Skeletal muscle cell (primary cell): ENCODE results near the gene C14orf180.

Experiments
- DNase-seq: peaks from one replicate; pipeline ENCODE4 v3.0.0-alpha.2; 2010; ENCODE audit warnings: low read depth
- H3K4me3 ChIP-seq: 2 replicates; pipeline ENCODE4 v1.5.1; 2011; ENCODE audit warnings: low read depth, mild to moderate bottlenecking, control low read depth, low read length, moderate library complexity

The C14orf180 gene

DNA sequence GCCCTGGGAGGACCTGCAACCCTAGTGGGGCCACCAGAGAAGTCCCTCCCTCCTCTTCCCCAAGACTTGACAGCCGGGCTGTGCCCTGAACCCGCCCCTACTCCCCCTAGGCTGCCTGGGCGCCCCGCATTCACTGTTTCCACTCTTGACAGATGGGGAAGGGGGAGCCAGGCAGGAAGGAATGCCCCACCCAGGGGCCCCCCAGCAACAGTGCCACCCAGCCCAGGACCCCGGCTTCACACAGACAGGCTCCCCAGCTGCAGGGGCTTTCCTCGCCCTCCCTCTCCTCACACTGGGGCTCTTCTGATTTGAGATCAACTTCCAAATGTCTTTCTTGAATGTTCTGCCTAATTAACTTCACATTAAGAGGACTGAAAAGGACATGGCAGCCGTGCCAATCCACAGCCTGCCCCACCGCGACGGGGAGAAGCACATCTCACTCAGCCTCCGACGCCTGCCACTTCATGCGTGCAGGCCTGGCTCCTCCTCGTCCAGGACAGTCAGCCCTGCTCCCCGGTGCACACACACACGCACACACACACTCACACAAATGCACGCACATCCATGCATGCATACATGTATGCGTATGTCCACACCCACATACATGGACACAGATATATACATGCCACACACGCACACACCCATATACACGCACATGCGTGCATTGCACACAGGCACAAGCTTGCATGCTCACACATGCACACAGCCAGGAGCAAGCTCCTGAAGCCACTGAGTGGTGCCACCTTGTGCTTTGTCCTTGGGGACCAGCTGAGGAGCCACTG lies 19.6 kb upstream of the C14orf180 start:
- no peak for DNase-seq
- H3K4me3 ChIP-seq, result no peak overlapping the region

DNA sequence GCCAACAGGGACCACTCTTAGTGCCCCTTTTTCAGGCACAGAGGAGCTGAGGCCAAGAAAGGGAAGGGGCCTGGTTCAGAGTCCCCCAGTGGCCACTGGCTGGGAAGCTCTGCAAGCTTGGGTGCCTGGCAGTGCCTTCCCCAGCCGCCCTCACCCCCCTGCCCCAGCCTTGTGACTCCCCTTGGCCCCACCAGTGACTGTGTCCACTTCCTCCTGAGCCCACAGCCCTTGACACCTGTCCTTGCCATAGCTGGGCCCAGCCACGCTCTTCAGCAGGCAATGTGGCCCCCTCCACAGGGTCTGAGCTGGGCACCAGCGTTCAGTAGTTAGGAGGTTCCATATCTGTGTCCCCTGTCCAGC lies 19.0 kb upstream of the C14orf180 start:
- no peak for DNase-seq
- H3K4me3 ChIP-seq, result no peak overlapping the region

DNA sequence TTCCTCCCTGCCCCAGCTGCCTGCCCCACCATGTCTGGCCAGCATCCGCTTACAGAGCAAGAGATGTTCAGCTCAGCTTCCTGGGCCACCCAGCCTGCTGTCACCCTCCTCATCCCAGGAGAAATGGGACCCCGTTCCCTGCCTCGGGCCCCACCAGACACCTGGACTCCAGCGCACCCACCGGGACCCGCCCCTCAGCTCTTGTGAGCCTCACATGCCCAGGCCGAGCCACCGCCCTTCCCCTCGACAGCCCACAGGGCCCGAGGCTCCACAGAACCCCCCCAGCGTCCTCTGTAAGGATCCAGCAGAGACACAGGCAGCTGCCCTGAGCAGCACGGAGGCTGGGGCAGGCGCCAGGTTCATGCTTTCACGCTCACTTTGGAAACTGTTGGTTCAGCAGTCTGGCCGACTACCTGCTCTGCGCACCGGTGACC lies 18.4 kb upstream of the C14orf180 start:
- H3K4me3 ChIP-seq, result no peak overlapping the region

DNA sequence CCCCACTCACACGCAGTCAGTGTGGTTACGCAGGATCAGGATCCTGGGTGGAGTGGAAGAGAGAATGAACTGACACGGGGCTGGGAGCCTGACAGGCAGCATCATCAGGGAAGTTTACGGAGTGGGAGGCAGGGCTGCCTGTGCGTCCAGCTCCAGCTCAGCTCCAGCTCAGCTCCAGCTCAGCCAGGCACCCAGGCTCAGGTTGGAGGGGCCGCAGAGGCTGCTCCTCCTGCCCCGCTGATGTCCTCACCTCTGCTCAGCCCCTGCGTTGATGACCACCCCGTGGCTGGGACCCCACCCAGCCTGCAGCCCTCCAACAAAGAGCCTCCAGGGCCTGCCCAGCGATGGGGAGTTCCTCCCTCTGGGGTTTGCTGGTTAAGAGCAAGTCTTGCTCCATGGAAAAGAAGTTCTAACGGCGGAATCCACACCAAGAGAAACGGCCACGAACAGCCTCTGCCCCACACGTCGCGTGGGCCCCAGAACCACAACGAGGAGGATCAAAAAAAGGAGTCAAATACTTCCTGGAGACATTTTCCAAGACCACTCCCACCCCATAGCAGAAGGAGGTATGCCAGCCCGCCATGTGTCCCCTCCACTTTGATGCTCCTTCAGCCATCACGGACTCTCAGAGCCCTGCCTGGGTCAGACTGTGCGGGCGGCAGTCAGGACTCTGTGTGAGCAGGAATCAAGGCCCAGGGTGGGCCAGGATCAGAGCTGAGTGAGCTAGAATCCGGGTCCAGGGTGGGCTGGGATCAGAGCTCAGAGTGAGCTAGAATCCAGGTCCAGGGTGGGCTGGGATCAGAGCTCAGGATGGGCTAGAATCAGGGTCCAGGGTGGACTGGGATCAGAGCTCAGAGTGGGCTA lies 17.7 kb upstream of the C14orf180 start:
- H3K4me3 ChIP-seq, result no peak overlapping the region

More for the DNA sequence above, 18.4 kb upstream of the C14orf180 start:
- DNase-seq, result no peak

DNA sequence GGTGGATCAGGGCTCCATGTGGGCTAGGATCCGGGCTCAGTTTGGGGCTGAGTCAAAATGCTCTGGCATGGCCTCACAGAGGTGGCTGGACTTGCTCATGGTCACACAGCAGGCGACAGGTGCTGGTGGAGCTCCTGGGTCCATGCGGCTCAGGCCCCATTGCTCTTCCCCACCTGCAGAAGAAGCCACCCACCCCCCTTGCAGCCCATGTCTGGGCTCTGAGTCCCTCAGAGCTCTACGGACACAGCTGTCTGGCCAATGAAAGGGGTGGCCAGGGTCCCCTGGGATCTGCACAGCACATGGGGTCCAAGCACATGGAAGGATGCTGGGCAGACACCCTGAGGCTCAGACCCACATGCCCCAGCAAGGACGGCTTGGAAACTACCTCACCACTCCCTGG lies 17.0 kb upstream of the C14orf180 start:
- H3K4me3 ChIP-seq, result no peak overlapping the region
- DNase-seq, result no peak

More for the DNA sequence above, 17.7 kb upstream of the C14orf180 start:
- no peak for DNase-seq

DNA sequence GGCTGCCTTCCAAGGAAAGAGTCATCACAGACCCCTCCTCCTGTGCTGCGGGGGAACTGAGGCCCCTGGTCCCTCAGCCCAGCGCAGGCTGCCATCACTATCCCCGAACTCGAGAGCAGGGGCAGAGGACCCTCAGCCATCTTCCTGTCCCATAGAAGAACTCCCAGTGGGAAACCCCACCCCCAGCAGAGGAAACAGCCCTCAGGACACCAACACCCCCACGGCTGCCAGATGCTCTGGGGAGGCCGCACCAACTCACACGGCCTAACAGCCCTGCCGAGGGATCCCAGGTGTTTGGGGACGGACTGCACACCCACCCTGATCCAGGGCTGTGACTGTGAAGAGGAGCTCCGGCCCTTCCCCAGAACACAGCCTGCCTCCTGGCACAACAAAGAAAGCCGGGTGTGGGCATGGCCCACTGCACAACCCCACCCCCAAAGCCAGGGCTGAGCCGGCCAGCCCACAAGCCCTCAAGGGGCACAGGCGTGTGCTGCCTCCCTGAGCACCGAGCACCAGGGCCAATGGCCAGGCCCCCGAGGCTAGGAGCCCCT lies 16.3 kb upstream of the C14orf180 start:
- no peak overlapping the region for H3K4me3 ChIP-seq
- no peak for DNase-seq

DNA sequence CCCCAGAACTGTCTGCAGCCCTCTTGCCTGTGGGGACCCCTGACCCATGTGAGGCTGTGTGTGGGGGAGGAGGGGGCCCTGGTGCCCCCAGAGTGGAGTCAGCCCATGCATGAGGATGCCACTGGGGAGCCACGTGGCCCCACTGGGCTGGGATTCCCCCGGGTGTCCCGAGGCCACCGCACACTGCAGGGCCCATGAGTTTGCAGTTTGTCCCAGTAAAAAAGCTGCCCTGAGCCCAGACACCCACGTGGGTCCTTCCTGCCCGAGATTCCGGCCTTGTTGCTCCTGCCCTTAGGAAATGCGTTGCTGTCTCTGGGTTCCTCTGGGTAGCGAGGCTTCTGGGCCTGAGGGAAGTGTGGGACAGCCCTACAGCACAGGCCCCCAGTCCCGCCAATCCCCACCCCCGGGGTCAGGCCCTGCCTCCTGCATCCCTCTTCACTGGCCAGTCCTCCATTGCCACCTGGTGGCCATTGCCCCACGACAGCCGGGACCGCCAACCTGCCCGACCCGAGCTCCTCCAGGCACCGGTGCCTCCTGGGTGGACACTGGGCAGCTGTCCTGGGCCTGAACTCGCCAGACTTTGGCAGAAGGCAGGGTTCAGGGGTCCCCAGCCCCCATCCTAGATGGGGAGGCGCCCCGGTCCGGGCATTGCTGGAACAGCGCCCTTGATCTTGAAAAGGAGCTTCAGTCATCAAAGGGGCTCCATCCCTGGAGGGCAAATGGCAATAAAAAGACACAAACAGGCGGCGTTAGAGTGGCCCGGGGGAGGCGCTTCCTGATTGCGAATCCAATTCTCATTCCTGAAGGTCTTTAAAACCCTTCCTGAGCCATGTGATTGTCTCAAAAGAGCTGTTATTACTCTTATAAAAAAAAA lies 15.6 kb upstream of the C14orf180 start:
- no peak overlapping the region for H3K4me3 ChIP-seq
- DNase-seq, result no peak

DNA sequence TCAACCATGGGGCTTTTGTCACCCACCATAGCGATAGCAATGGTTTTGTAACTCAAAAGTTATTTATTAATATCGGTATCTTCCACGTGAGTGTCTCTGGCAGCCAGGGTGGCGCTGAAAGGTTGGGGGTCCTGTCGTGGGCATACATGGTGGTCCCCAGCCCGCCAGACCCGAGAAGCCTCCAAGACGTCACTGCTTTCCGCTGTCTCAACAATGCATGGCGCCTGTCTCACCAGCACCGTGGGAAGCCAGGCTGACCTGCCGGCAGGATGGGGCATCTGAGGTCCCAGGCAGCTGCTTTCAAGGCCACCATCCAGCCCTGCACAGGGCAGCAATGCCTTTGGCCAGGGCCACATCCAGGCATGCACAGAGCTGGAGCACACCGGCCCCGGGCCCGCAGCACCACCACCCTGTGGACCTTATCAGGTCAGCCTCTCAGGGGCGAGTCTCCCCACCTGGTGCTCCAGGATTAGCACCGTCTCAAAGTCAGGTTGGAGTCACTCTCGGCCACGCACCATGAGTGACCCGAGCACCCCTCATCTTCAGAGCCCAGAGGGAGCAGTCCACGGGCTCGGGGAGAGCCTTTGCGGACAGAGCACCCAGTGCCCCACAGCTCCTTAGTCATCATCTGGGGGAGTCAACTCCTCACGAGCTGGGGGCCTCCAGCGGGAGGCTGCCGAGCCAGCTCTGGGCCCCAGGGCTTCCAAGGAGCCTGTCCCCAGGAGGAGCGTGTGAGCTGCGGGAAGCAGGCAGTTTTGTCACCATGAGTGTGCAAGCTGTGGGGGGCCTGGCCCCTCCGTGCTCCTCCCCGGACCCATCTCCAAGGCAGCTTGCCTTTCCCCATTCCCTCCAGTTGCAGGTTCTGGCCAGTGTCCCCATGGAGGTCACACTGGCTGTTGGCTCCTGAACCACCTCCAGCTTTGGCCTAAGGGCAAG lies 14.6 kb upstream of the C14orf180 start:
- no peak overlapping the region for H3K4me3 ChIP-seq
- DNase-seq, result no peak

DNA sequence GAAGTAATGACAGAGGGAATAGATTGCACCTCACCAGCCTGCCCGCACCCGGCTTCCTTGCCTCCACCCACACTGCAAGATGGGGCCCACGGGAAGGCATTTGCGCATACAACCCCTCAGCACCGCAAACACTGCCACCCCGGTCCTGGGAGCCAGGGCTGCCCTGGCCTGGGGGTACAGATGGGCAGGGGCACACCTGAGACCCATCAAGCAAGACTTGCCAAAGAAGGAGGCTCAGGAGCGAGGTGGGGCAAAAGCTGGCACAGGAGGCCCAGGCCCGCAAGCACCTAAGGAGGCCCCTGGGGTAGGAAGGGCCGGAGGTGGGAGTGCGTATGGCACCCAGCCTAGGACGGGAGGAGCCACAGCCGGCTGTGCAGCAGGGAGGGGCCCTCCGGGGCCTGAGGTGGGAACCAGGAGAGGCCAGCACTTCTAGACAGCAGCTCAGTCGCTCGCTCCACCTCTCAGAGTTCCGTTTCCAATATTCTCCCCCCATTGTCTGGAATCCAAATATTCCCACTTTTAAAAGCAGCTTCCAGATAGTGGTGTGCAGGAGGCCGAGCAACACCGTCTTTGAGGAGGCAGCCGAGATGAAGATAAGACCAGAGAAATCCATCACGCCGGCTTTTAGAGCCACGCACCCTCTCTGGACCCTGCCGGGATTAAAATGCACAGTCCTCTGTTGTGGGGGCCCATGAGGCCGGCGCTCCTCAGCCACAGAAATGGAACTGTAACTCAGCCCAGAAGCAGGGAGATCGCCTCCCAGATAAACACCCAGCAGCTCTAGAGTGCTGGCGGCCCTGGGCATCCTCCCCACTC lies 12.2 kb upstream of the C14orf180 start:
- no peak overlapping the region for H3K4me3 ChIP-seq
- no peak for DNase-seq

DNA sequence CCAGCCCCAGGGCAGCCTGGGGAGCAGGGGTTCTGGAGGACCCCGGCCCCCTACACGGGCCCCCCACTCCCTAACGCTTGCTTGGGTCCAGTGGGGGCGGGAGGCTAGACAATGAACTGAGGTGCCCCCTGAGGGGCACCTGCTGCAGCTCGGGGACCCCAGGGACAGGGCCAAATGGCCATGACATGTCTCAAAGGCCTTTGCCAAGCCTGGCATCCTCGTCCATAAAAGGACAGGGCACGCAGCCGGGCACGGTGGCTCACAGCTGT lies 11.7 kb upstream of the C14orf180 start:
- DNase-seq, result no peak
- H3K4me3 ChIP-seq, result no peak overlapping the region

DNA sequence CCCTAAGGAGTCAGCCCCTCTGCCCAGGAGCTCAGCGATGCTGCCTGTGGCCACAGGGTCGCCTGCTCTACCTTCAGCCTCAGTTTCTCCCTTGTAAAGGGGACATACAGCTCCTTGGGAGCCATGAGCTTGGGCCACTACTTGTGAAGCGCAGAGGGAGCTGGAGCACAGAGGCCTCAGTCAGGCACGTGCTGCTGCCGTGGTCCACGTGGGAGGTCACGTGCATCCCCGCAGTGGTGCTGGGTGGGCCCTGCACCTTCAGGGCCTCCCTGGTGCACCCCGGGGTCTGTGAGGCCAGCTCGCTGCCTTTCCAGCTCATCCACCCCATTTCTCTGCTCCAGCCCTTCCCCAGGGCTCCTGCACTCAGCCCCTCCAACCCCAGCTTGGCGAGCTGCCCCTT lies 10.9 kb upstream of the C14orf180 start:
- H3K4me3 ChIP-seq, result no peak overlapping the region
- no peak for DNase-seq

DNA sequence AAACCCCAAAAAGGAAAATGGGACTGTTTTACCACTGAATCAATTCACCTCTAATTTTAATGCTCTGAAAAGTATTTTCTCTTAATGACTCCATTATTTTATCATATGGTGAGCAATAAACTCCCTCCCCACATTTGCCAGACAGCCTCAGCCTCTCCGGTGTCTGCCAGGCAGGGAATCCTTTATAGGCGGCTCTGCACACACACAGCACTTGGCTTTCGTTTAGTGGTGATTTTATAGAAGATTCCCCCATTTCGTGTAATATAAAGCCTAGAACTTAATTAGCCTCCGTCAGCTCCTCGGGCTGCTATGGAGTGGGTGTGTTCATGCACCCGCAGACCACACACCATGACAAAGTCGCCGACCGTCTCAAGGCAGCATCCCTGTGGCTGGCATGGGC lies 10.1 kb upstream of the C14orf180 start:
- no peak for DNase-seq
- H3K4me3 ChIP-seq, result no peak overlapping the region

DNA sequence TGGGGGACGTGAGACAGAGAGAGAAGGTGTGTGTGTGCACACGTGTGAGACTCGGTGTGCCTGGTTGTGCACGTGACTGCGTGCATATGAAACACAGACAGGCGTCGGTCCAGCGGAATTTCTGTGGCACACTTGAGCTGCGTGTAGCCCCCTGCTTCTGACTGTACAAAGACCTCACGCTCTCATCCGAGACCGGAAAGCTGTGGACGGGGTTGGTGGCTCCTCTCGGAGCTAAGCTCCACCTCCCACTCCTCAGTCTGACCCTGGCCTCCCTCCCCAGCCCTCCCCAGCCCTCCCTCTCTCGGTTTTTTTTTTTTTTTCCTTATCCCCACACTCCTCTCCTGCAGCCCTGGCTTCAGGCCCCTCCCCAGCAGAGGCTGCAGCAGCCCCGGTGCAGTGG lies 8.3 kb upstream of the C14orf180 start:
- H3K4me3 ChIP-seq, result no peak overlapping the region
- DNase-seq, result no peak

DNA sequence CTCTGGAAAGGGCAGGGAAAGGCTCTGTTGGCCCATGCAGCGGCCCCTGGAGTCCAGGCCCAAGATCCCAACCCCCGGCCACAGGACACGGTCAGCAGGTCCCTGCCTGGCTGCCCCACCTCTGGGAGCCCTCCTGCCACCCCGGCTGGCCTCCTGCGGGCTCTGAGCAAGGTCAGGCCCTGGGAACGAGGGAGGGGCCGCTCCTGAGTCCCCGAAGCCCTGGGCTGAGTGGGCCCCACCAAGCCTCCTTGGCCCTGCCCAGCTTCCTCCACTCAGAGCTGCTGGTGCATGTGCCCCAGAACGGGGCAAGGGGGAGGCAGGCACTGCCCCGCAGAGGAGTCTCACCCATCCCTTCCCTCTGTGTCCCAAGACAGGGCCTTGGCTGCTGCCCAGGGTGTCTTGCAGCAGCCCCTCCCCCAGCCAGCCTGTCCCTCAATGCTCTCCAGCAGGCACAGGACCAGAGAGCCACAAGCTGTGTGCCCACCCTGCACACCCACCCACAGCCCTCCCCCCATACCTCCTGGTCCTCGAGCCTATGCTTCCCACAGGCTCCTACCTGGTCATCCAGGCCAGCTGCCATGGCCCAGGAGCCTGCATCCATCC lies 7.4 kb upstream of the C14orf180 start:
- no peak overlapping the region for H3K4me3 ChIP-seq
- DNase-seq, result no peak

DNA sequence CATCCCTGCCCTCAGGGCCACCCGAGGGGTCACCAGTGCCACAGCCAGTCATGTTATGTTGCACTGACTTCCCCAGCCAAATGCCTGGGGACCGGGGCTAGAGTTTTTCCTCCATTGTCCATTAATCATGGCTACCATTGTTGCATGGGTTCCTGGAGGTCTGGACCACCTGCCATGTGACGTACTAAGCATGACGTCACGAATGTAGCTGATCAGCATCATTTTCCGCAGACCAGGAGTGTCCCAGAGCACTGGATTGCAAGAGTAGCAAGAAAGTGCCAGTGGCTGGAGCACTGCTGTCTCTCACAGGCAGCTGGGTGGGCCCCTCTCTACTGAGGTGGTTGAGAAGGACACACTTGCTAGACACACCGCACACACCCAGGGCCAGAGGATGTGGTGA lies 6.9 kb upstream of the C14orf180 start:
- no peak for DNase-seq
- no peak overlapping the region for H3K4me3 ChIP-seq

DNA sequence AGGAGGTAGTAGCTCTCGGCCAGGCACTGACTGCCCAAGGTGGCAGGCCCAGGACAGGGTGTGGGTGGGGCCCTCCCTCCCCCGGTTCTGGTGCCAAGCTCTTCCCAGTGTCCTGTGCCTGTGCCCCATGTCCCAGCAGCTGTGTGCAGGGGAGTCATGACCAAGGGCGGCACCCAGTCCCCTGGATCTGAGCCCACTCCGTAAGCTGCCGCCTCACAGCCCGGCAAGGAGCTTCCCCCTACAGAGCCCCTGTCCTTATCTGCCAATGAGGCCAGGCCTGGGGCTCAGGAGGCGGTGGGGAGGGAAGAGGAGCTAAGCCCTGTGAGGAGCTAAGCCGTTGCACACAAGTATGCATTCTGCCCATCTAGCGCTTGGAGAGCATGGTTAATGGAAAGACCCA lies 5.6 kb upstream of the C14orf180 start:
- DNase-seq, result no peak
- no peak overlapping the region for H3K4me3 ChIP-seq

DNA sequence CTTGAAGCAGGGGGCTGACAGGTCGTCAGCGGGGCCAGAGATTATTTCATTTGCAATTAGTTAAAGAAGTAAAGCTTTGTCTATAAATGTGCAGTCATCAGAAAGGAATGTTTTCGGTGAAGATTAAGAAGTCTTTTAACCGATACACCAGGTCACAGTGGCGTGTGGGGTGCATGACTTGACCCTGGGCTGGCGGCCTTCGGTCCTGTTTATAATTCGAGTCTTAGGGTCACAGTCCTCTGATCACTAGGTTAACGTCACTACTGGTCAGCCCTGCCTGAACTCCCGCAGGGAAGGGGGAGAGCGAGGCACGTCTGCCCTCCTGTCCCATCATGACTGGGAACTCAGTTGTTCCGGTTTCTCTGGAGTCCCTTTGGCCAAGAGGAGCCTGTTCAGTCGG lies 5.0 kb upstream of the C14orf180 start:
- no peak overlapping the region for H3K4me3 ChIP-seq
- no peak for DNase-seq
